Neutrophil (primary cell): ENCODE measurements around the gene RNF111.

Experiments used
- H3K27ac ChIP-seq: fragments of 200-600 bp; sonication (generic); 2 replicates; pipeline ENCODE4 v1.5.1; 2016; ENCODE audit warnings: mild to moderate bottlenecking, moderate library complexity
- H3K27me3 ChIP-seq: fragments of 200-600 bp; sonication (generic); 2 replicates; pipeline ENCODE4 v1.6.0; 2016; ENCODE audit warnings: mild to moderate bottlenecking
- H3K36me3 ChIP-seq: fragments of 200-600 bp; sonication (generic); 2 replicates; pipeline ENCODE4 v1.5.1; 2017
- H3K4me1 ChIP-seq, 2 experiments: fragments of 200-600 bp in 1 of 2; sonication (generic) in 1 of 2; 1 replicate in 1 of 2; 2 replicates in 1 of 2; pipeline versions ENCODE4 v1.5.1 to v1.6.1; 2013 to 2016; ENCODE audit warnings: low read depth in 1 of 2, low read length in 1 of 2, mild to moderate bottlenecking in 1 of 2, moderate library complexity in 1 of 2; ENCODE audit not compliant: control insufficient read depth in 1 of 2, insufficient read depth in 1 of 2
- H3K4me3 ChIP-seq, 2 experiments: fragments of 200-600 bp in 1 of 2; sonication (generic) in 1 of 2; 1 replicate in 1 of 2; 2 replicates in 1 of 2; pipeline ENCODE4 v1.5.1; 2013 to 2016; ENCODE audit warnings: low read depth in 1 of 2, low read length in 1 of 2, mild to moderate bottlenecking in 1 of 2, moderate library complexity in 1 of 2
- H3K9me3 ChIP-seq: fragments of 200-600 bp; sonication (generic); 2 replicates; pipeline ENCODE4 v1.5.1; 2016
- TF ChIP-seq, protein P1 (sequence below): fragments of 200-600 bp; sonication (generic); IDR thresholded peaks from 2 replicates; pipeline ENCODE4 v1.5.1; 2016; ENCODE audit warnings: antibody characterized with exemption

The RNF111 gene

DNA sequence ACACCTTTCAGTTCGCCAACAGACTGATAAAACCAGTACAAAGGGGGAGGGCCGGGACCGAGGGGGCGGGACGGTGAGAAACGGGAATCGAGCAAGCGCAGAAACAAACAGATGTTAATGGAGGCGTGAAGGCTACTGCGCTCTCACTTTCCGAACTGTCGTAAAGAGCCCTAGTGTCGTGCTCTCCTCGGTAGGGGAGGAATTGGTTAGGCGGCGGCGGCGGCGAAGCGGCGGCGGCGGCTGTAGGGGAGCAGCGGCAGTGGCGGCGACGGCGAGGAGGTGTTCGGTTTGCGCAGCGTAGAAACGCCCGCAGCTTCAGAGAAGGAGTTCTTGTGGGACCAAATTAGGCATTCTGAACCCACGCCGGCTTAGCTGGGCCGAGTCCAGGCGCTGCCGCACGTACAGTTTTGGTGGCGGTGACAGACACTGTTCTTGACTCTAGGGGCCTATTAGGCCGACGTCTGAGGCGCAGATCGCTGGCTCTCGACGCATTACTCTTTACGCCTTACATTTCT, at the start of gene RNF111:
RNF111 (plus strand) TSS at position 173 of the 515 bp plus-strand sequence. CDS start 43,160 bp downstream, outside the sequence.
- TF ChIP-seq, protein P1, sequence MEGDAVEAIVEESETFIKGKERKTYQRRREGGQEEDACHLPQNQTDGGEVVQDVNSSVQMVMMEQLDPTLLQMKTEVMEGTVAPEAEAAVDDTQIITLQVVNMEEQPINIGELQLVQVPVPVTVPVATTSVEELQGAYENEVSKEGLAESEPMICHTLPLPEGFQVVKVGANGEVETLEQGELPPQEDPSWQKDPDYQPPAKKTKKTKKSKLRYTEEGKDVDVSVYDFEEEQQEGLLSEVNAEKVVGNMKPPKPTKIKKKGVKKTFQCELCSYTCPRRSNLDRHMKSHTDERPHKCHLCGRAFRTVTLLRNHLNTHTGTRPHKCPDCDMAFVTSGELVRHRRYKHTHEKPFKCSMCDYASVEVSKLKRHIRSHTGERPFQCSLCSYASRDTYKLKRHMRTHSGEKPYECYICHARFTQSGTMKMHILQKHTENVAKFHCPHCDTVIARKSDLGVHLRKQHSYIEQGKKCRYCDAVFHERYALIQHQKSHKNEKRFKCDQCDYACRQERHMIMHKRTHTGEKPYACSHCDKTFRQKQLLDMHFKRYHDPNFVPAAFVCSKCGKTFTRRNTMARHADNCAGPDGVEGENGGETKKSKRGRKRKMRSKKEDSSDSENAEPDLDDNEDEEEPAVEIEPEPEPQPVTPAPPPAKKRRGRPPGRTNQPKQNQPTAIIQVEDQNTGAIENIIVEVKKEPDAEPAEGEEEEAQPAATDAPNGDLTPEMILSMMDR = no peak
- Histone ChIP-seq H3K9me3 (no peaks in the 10 kb centered on the region), H3K4me1 (peaks cover 22 to 23% of the 10 kb centered on the region in 2 experiments), H3K4me3 (peak within 1 kb of the TSS; percentile 93 to 99), H3K27ac (peak within 1 kb of the TSS; percentile 93), H3K36me3 (peaks cover 14% of the 10 kb centered on the region), H3K27me3 (no peaks in the 10 kb centered on the region)

DNA sequence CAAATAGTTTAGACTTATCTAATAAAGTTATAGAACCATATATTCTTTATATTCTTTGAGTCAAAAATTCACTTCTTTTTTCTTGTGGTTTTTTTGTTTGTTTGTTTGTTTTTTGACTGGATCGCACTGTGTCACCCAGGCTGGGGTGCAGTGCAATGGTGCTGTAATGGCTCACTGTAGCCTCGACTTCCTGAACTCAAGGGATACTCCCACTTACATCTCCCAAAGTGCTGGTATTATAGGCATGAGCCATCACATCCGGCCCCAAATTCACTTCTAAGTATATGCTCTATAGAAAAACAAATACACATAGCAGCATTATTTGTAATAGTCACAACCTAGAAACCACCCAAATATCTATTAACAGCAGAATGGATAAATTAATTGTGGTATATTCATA, 40.3 kb upstream of the RNF111 start:
- H3K4me3 ChIP-seq = no peak overlapping the region
- H3K36me3 ChIP-seq = no peaks in the 10 kb centered on the region
- no peaks in the 10 kb centered on the region for H3K27me3 ChIP-seq

DNA sequence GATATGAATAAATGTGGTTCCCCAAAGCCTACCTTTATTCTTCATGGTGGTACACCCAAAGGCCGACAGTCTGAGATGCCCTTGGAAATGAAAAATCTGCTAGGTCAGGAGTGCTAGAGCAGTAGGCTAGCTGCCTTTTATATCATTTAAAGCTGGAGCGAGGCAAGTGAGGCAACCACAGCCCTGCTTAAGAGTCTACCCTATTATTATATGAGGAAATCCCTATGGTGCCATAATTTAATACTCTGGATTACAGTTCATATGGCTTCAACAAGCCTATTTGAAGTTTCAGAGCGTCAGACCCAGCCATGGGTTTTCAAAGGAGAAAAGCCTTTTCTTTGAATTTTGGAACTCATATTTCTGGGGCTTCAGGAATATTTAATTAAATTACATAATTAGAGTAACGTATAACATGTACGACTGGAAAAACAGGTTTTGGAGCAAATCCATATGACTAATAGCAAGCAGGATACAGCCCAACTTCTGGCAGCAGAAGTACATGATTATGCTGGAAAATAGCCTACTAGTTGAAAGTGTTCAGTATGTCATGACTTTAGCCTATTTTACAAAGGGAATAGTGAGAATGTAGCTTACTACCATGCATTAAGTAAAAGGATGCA, 36.0 kb upstream of the RNF111 start:
- H3K27me3 ChIP-seq = no peaks in the 10 kb centered on the region
- no peaks in the 10 kb centered on the region for H3K4me1 ChIP-seq
- no peak overlapping the region for H3K4me3 ChIP-seq
- no peak overlapping the region for H3K27ac ChIP-seq
- TF ChIP-seq, protein P1 = no peak
- H3K36me3 ChIP-seq = no peaks in the 10 kb centered on the region
- H3K9me3 ChIP-seq = no peaks in the 10 kb centered on the region

More for the DNA sequence above, 40.3 kb upstream of the RNF111 start:
- Histone ChIP-seq H3K27ac (no peak overlapping the region), H3K9me3 (no peaks in the 10 kb centered on the region), H3K4me1 (no peaks in the 10 kb centered on the region)
- TF ChIP-seq, protein P1 = no peak

DNA sequence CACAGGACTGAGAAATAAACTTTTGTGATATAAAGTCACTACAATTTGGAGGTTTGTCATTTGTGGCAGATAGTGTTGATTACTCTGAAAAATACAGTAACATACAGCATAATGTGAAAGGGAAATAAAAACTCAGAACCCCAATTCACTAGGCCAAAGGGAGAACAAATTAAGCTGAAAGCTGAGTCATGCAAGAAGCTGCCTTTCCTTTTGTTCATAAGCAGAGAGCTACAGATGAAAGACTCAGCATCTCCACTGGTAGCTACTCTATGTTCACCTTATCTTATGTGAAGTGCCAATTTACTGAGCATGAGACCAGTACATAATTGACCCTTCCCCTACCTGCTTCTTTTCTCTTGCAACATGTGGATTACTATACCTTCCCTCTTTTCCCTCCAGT, 34.7 kb upstream of the RNF111 start:
- H3K4me1 ChIP-seq = no peaks in the 10 kb centered on the region
- TF ChIP-seq, protein P1 = no peak

DNA sequence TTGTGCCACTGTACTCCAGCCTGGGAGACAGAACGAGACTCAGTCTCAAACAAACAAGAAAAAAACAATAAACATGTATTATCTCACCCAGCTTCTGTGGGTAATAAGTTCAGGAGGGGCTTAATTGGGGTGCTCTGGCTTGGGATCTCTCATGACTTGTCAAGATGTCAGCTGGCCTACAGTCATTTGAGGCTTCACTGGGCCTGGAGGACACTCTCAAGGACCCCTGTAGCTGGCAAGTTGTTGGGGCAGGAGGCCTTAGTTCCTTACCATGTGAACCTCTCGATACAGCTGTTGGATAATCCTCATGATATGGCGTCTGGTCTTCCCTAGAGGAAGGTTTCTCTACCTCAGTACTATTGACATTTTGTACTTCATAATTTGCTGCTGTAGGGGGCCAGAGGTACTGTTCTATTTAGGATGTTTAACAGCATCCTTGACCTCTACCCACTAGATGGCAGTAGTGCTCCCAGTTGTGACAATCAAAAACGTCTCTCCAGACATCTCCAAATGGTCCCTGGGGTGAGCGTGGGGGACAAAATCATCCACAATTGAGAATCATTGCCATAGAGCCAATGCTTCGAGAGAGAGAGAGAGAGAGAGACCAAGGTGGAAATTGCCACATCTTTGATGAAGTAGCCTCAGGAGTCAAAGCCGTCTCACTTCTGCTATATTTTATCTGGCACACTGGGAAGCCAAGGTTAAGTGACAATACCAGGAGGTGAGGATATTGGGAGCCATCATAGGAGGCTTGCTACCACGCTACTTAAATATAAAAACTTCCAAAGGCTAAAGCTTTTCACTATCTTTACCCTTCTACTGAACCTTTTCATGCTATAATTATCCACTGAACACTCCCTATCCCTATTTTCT, 30.1 kb upstream of the RNF111 start:
- H3K4me3 ChIP-seq = no peak overlapping the region
- no peaks in the 10 kb centered on the region for H3K27me3 ChIP-seq
- TF ChIP-seq, protein P1 = peak; percentile 61
- H3K27ac ChIP-seq = no peak overlapping the region
- H3K4me1 ChIP-seq = no peaks in the 10 kb centered on the region
- no peaks in the 10 kb centered on the region for H3K36me3 ChIP-seq
- no peaks in the 10 kb centered on the region for H3K9me3 ChIP-seq

More for the DNA sequence above, 34.7 kb upstream of the RNF111 start:
- no peaks in the 10 kb centered on the region for H3K36me3 ChIP-seq
- H3K27ac ChIP-seq = no peak overlapping the region
- no peaks in the 10 kb centered on the region for H3K9me3 ChIP-seq
- H3K4me3 ChIP-seq = no peak overlapping the region
- no peaks in the 10 kb centered on the region for H3K27me3 ChIP-seq
